ENCODE results near the gene SUSD6.

Gene SUSD6

DNA sequence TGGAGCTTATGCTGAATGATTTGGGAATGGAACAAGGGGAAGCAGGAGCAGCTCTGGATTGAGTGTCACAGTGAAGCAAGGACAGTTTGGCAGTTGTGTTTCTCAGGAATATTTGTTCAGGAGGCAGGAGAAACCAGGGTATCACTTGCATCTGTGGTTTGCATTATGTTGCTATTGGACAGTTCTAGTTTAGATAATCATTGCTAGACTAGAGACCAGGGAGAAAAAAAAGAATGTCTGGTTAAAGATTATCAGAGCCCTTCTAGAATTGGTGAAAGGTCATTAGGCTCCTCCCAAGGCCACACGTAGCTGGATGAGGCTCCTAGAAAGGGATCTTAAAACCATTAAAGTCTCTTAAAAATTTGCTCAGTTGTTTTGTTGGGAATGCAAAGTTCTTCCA is 138.6 kb downstream of the SUSD6 start:
- H3K27ac ChIP-seq = no peak overlapping the region

DNA sequence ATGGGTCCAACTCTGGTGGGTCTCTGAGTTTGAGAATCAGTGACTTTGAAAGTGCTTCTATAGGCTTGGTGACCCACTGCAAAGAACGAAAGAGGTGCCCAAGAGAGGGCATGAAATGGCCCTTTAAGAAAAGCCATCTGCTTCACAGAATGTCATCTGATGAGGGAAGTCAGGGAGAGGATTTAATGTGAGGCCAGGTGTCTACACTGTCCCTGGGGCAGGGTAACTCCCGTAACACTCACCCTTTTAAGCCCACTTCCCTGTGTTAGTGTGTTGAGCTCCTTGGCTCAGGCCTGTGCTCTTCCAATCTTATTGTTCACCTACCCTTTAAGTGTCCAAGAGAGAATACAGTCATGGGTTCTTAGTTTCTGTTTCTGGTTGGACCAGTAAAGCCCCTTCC is 139.1 kb downstream of the SUSD6 start:
- TF ChIP-seq, protein P1, sequence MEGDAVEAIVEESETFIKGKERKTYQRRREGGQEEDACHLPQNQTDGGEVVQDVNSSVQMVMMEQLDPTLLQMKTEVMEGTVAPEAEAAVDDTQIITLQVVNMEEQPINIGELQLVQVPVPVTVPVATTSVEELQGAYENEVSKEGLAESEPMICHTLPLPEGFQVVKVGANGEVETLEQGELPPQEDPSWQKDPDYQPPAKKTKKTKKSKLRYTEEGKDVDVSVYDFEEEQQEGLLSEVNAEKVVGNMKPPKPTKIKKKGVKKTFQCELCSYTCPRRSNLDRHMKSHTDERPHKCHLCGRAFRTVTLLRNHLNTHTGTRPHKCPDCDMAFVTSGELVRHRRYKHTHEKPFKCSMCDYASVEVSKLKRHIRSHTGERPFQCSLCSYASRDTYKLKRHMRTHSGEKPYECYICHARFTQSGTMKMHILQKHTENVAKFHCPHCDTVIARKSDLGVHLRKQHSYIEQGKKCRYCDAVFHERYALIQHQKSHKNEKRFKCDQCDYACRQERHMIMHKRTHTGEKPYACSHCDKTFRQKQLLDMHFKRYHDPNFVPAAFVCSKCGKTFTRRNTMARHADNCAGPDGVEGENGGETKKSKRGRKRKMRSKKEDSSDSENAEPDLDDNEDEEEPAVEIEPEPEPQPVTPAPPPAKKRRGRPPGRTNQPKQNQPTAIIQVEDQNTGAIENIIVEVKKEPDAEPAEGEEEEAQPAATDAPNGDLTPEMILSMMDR (conservative IDR thresholded peaks at IDR 0.05) = no peak
- H3K27ac ChIP-seq = no peak overlapping the region

More for the DNA sequence above, 138.6 kb downstream of the SUSD6 start:
- TF ChIP-seq, protein P1 (conservative IDR thresholded peaks at IDR 0.05) = no peak

DNA sequence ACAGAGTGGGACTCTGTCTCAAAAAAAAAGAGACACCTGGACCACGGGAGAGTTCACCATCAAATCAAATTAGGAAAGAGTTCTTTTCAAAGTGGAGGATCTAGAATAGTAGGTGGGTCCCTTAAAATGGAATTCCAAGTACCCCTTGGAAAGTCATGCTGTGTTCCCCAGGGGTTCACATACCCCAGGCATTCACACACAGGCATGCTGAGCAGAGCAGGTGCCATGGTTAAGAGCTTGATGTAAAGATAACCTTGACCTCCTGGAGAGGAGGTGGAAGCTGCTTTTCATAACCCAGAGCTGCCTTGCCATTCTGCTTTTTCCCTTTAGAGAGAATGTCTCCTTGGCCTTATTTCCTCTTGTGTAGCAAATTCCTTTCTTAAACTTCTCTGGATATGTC is 141.4 kb downstream of the SUSD6 start:
- TF ChIP-seq, protein P1 (conservative IDR thresholded peaks at IDR 0.05) = no peak

DNA sequence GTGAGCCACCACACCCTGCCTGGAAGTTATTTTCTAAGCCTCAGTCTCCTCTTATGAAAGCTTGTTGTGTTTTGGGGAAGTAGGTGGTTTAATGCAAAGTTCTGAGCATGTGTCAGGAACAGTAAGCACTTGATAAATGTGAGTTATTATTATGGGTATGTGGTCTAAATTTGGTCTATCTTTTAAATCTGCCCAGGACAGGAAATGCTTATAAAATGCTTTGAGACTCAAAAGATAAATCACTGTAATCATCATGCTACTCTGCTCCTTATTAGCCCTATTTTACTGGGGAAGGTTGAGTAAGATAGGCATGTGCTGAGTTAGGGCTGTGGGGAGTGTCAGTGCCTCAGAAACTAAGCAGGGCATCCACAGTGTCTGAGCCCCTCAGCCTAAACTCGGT is 142.5 kb downstream of the SUSD6 start:
- H3K27ac ChIP-seq = no peak overlapping the region
- TF ChIP-seq, protein P1 (conservative IDR thresholded peaks at IDR 0.05) = no peak

More for the DNA sequence above, 141.4 kb downstream of the SUSD6 start:
- H3K27ac ChIP-seq = no peak overlapping the region

DNA sequence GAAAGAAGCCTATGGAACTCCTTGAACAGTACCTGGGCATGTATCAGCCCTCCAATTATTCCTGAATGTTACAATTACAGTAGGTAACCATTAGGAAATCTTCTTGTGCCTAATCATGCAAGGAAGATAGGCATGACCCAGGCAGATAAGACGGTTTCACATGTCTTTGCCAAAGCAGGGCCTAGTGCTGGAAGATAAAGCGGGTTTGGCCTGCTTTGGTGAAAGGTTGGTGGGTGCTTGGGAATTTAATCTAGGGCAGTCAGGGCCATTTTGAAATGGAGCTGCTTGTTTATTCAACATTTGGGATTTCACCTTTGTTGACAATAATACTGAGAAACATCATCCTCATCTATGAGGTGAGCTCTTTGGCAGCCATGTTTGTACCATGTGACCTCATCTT is 143.1 kb downstream of the SUSD6 start:
- no peak overlapping the region for H3K27ac ChIP-seq

DNA sequence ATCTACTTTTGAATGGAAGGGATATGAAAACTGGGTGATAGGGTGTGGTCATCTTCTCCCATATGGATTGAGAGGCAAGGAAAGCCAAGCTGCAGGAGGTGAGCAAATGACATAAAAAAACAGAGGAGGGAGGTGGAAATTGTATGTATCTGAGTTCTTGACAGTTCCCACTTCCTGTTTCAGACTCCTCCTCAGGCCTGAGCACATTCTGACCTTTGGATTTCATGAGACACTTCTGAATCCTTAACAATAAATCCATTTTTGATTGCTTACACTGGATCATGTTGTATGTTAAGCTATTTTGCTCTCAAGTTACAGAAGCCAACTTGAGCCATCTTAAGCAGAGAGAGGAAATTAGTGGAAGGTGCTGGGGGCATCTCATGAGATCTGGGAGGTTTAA is 143.9 kb downstream of the SUSD6 start:
- TF ChIP-seq, protein P1 (conservative IDR thresholded peaks at IDR 0.05) = no peak
- H3K27ac ChIP-seq = no peak overlapping the region

More for the DNA sequence above, 143.1 kb downstream of the SUSD6 start:
- TF ChIP-seq, protein P1 (conservative IDR thresholded peaks at IDR 0.05) = no peak

DNA sequence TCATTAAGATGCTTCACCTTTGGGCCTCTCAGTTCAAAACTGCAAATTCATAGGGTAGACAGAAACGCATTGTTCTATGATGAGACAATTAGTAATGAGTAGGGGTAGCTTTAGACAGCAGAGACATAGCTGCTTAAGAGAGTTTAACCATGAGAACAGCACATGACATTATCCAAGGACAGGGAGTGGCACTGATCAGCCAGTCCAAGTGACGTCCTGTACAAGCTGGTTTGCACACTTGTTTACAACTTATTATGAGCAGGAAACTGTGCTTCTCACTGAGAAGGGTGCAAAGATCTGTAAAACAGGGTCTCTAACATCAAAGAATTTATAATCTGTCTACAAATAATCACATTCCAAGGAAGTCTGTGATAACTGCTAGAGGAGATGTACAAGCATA is 144.4 kb downstream of the SUSD6 start:
- no peak overlapping the region for H3K27ac ChIP-seq
- TF ChIP-seq, protein P1 (conservative IDR thresholded peaks at IDR 0.05) = no peak

Measured in VCaP (cell line).